IMR-90 (cell line): ENCODE results near the gene SPNS2. TPM values are rescaled to one million over a fixed set of nuclear protein-coding genes. Genes with fewer than 3 reads are reported as not detected.

ENCODE experiments used
- ATAC-seq: fragments of 200-7000 bp; cut with Tn5 transposase; 2 replicates; pipeline ENCODE4 v1.9.1; 2020; ENCODE audit warnings: low read depth, mild to moderate bottlenecking, moderate library complexity
- BruUV-seq: library from RNA; stranded (reverse); fragments of 400-500 nt; replicated peaks from 2 replicates; lab custom pipeline; 2021; lab: Mats Ljungman, UMichigan
- CTCF ChIA-PET: fragments of 300-600 bp; formaldehyde crosslinking; extraction: SDS; loops from one replicate; lab custom pipeline; 2021; ENCODE audit warnings: antibody characterized with exemption; lab: Yijun Ruan, JAX
- POLR2A ChIA-PET: fragments of 300-600 bp; sonication (Branson Sonifier 250); formaldehyde crosslinking; loops from one replicate; lab custom pipeline; 2022; ENCODE audit warnings: antibody characterized with exemption; ENCODE audit not compliant: unreplicated experiment; lab: Charles Lee
- DNase-seq: peaks from one replicate; pipeline ENCODE4 v3.0.0; 2013
- H2AFZ ChIP-seq: replicated peaks from 2 replicates; pipeline ENCODE3; 2013; ENCODE audit warnings: low read length, mild to moderate bottlenecking; ENCODE audit not compliant: poor library complexity
- H2AK5ac ChIP-seq: 2 replicates; pipeline ENCODE4 v1.6.1; 2013; ENCODE audit warnings: low read depth, low read length, inconsistent platforms
- H2AK9ac ChIP-seq: replicated peaks from 2 replicates; pipeline ENCODE3; 2013; ENCODE audit warnings: mild to moderate bottlenecking, low read depth, low read length, moderate library complexity; ENCODE audit not compliant: poor library complexity
- H2BK120ac ChIP-seq: 2 replicates; pipeline ENCODE4 v1.6.1; 2013; ENCODE audit warnings: low read depth, low read length, inconsistent platforms
- H2BK15ac ChIP-seq: 3 replicates; pipeline ENCODE4 v1.6.1; 2013; ENCODE audit warnings: low read depth, low read length, inconsistent platforms
- H2BK20ac ChIP-seq: 2 replicates; pipeline ENCODE4 v1.6.1; 2013; ENCODE audit warnings: low read depth, mild to moderate bottlenecking, inconsistent platforms, low read length, moderate library complexity
- H2BK5ac ChIP-seq: 2 replicates; pipeline ENCODE4 v1.6.1; 2013; ENCODE audit warnings: mild to moderate bottlenecking, low read depth, low read length, inconsistent platforms; ENCODE audit not compliant: poor library complexity, severe bottlenecking
- H3K14ac ChIP-seq: replicated peaks from 2 replicates; pipeline ENCODE4 v1.6.1; 2013; ENCODE audit warnings: low read depth, low read length, inconsistent platforms
- H3K18ac ChIP-seq: 2 replicates; pipeline ENCODE4 v1.6.1; 2013; ENCODE audit warnings: low read depth, low read length, control low read depth
- H3K23ac ChIP-seq: 2 replicates; pipeline ENCODE4 v1.6.1; 2013; ENCODE audit warnings: low read depth, low read length, inconsistent platforms
- H3K27ac ChIP-seq: 2 replicates; pipeline ENCODE4 v1.5.1; 2013; ENCODE audit warnings: mild to moderate bottlenecking, control low read depth, low read length; ENCODE audit not compliant: insufficient read depth
- H3K27me3 ChIP-seq: 2 replicates; pipeline ENCODE4 v1.6.1; 2013; ENCODE audit warnings: low read length; ENCODE audit not compliant: control insufficient read depth, insufficient read depth
- H3K36me3 ChIP-seq: 2 replicates; pipeline ENCODE4 v1.6.1; 2013; ENCODE audit warnings: low read length, mixed read lengths; ENCODE audit not compliant: control insufficient read depth, insufficient read depth
- H3K4ac ChIP-seq: 2 replicates; pipeline ENCODE4 v1.6.1; 2013; ENCODE audit warnings: low read depth, low read length, inconsistent platforms
- H3K4me1 ChIP-seq: 2 replicates; pipeline ENCODE4 v1.6.1; 2013; ENCODE audit warnings: low read length, mixed read lengths; ENCODE audit not compliant: control insufficient read depth, insufficient read depth
- H3K4me2 ChIP-seq: 2 replicates; pipeline ENCODE4 v1.6.1; 2013; ENCODE audit warnings: low read depth, mild to moderate bottlenecking, control low read depth, low read length, moderate library complexity
- H3K4me3 ChIP-seq: 2 replicates; pipeline ENCODE4 v1.5.1; 2013; ENCODE audit warnings: low read depth, mild to moderate bottlenecking, control low read depth, low read length, moderate library complexity; ENCODE audit not compliant: insufficient read depth
- H3K56ac ChIP-seq: 2 replicates; pipeline ENCODE4 v1.6.1; 2013; ENCODE audit warnings: low read length, inconsistent platforms; ENCODE audit not compliant: insufficient read depth; ENCODE audit errors: extremely low read depth
- H3K79me1 ChIP-seq, 2 experiments: 2 replicates each; pipeline ENCODE4 v1.6.1; 2013; ENCODE audit warnings: low read length in 2 of 2, inconsistent platforms in 1 of 2, low read depth in 1 of 2
- H3K9ac ChIP-seq: 2 replicates; pipeline ENCODE4 v1.6.1; 2013; ENCODE audit warnings: low read depth, low read length, control low read depth
- H3K9me1 ChIP-seq: 2 replicates; pipeline ENCODE4 v1.6.1; 2013; ENCODE audit warnings: low read length, inconsistent platforms; ENCODE audit not compliant: insufficient read depth
- H3K9me3 ChIP-seq: 2 replicates; pipeline ENCODE4 v1.6.1; 2013; ENCODE audit warnings: low read length; ENCODE audit not compliant: control insufficient read depth, insufficient read depth
- H4K20me1 ChIP-seq: 2 replicates; pipeline ENCODE4 v1.6.1; 2013; ENCODE audit warnings: low read length, inconsistent platforms; ENCODE audit not compliant: insufficient read depth
- H4K5ac ChIP-seq: 2 replicates; pipeline ENCODE4 v1.6.1; 2013; ENCODE audit warnings: mild to moderate bottlenecking, low read depth, low read length, control low read depth
- H4K8ac ChIP-seq, 2 experiments: 2 replicates each; pipeline ENCODE4 v1.6.1; 2013; ENCODE audit warnings: low read depth in 2 of 2, low read length in 2 of 2, control low read depth in 1 of 2, inconsistent platforms in 1 of 2
- H4K91ac ChIP-seq: 2 replicates; pipeline ENCODE4 v1.6.1; 2013; ENCODE audit warnings: low read depth, low read length, inconsistent platforms; ENCODE audit not compliant: insufficient read depth
- BHLHE40 ChIP-seq: fragments of 150-350 bp; IDR thresholded peaks from 2 replicates; pipeline ENCODE4 v1.6.1; 2016; ENCODE audit warnings: mild to moderate bottlenecking, low read depth, low read length
- CEBPB ChIP-seq: IDR thresholded peaks from 2 replicates; pipeline ENCODE4 v1.6.1; 2012; ENCODE audit warnings: low read depth, low read length, improper control_type of control experiment
- CHD1 ChIP-seq: IDR thresholded peaks from 2 replicates; pipeline ENCODE4 v1.6.1; 2012; ENCODE audit warnings: low read depth, low read length, improper control_type of control experiment
- CTCF ChIP-seq: conservative IDR thresholded peaks from 2 replicates; pipeline ENCODE4 v1.5.1; 2012; ENCODE audit warnings: mild to moderate bottlenecking, low read depth, low read length, improper control_type of control experiment
- ELK1 ChIP-seq: fragments of 150-350 bp; IDR thresholded peaks from 2 replicates; pipeline ENCODE4 v1.6.1; 2016; ENCODE audit warnings: low read depth, mild to moderate bottlenecking, low read length, moderate library complexity, borderline replicate concordance
- FOS ChIP-seq: fragments of 150-350 bp; IDR thresholded peaks from 2 replicates; pipeline ENCODE4 v1.6.1; 2016; ENCODE audit warnings: low read depth, low read length
- MAFK ChIP-seq: IDR thresholded peaks from 2 replicates; pipeline ENCODE4 v1.6.1; 2012; ENCODE audit warnings: low read depth, low read length, improper control_type of control experiment
- MXI1 ChIP-seq: IDR thresholded peaks from 2 replicates; pipeline ENCODE4 v1.6.1; 2012; ENCODE audit warnings: low read depth, mild to moderate bottlenecking, low read length, moderate library complexity, borderline replicate concordance
- NFE2L2 ChIP-seq: fragments of 150-350 bp; IDR thresholded peaks from 2 replicates; pipeline ENCODE4 v1.6.1; 2016; ENCODE audit warnings: low read depth, mild to moderate bottlenecking, low read length
- POLR2A ChIP-seq: IDR thresholded peaks from 2 replicates; pipeline ENCODE4 v1.6.1; 2012; ENCODE audit warnings: mild to moderate bottlenecking, low read depth, low read length
- RAD21 ChIP-seq: IDR thresholded peaks from 2 replicates; pipeline ENCODE4 v1.6.1; 2012; ENCODE audit warnings: low read length, improper control_type of control experiment
- RFX5 ChIP-seq: IDR thresholded peaks from 2 replicates; pipeline ENCODE4 v1.8.0; 2012; ENCODE audit warnings: low read depth, mild to moderate bottlenecking, low read length, moderate library complexity
- SMC3 ChIP-seq: fragments of 150-350 bp; IDR thresholded peaks from 2 replicates; pipeline ENCODE4 v1.6.1; 2016; ENCODE audit warnings: low read depth, mild to moderate bottlenecking, antibody characterized with exemption, low read length, moderate library complexity
- WGBS, 2 experiments: methylation state at CpG; one replicate each; pipeline versions ENCODE4 v1.1.5 to v1.1.7; 2013; ENCODE audit warnings: missing lambda C conversion rate in 2 of 2; ENCODE audit not compliant: insufficient read length in 1 of 2; ENCODE audit errors: extremely low coverage in 2 of 2; 5-methylcytosine and 5-hydroxymethylcytosine counted together
- dilution Hi-C: fragments of 300-500 bp; cut with HindIII; formaldehyde crosslinking; loops from one replicate; pipeline ENCODE4 v1.14.3; 2018; ENCODE audit warnings: low sequenced_read_pairs; ENCODE audit not compliant: unreplicated experiment
- in situ Hi-C: fragments of 300-500 bp; cut with MboI; formaldehyde crosslinking; loops from 3 replicates; pipeline ENCODE4 v1.14.3; 2019; ENCODE audit warnings: low sequenced_read_pairs, inconsistent platforms, mixed read lengths
- intact Hi-C: fragments of 100-400 bp; cut with micrococcal nuclease; formaldehyde crosslinking; loops from 2 replicates; pipeline ENCODE4 v1.10.0; 2022
- polyA plus RNA-seq, 3 experiments: library from polyadenylated mRNA; depleted of rRNA; stranded (reverse); fragments of >200 nt; gene quantifications; 2 replicates each; pipeline ENCODE4 v1.2.3, GENCODE V29; 2012; ENCODE audit warnings: low replicate concordance in 1 of 3
- total RNA-seq: library from RNA; depleted of rRNA; stranded (reverse); fragments of >200 nt; gene quantifications from 2 replicates; pipeline ENCODE4 v1.2.3, GENCODE V29; 2012

The SPNS2 gene
- total and polyA plus RNA-seq, 2 of the 4 experiments (the other 2 are of a cell fraction), result under 0.01 TPM; not detected in 1

GRCh38 chr17:4527134-4527533 is 28.5 kb downstream of the SPNS2 start:
- H4K8ac ChIP-seq, result no peak overlapping the region
- DNase-seq (no peak), ATAC-seq (no peak)
- no peaks in the 10 kb centered on the region for H3K9me1 ChIP-seq
- H2AK9ac ChIP-seq, result no peak overlapping the region
- H3K4me3 ChIP-seq, result no peak overlapping the region
- no peak overlapping the region for H2BK120ac ChIP-seq
- POLR2A ChIA-PET, result no interaction called here
- intact Hi-C loops (no loop called here), dilution Hi-C loops (no loop called here), in situ Hi-C loops (no loop called here)
- no CpG with 5 or more reads among the region's 1 CpG for WGBS, 2 experiments
- H4K91ac ChIP-seq, result no peak overlapping the region
- H3K36me3 ChIP-seq, result no peaks in the 10 kb centered on the region
- no peak overlapping the region for H3K23ac ChIP-seq
- no peak overlapping the region for H2BK15ac ChIP-seq
- no peak overlapping the region for H3K14ac ChIP-seq
- no peak overlapping the region for H3K27ac ChIP-seq
- no peak overlapping the region for H2AK5ac ChIP-seq
- H2BK20ac ChIP-seq, result no peak overlapping the region
- no peaks in the 10 kb centered on the region for H4K20me1 ChIP-seq
- H2AFZ ChIP-seq, result no peak overlapping the region
- H3K56ac ChIP-seq, result no peak overlapping the region
- no peaks in the 10 kb centered on the region for H3K79me1 ChIP-seq
- H3K9me3 ChIP-seq, result no peaks in the 10 kb centered on the region
- peaks cover 25% of the 10 kb centered on the region for H3K27me3 ChIP-seq
- H3K4me1 ChIP-seq, result no peaks in the 10 kb centered on the region
- TF ChIP-seq MXI1, result no peak
- no peak for TF ChIP-seq SMC3
- no peak for TF ChIP-seq CTCF
- no peak for TF ChIP-seq NFE2L2
- TF ChIP-seq RAD21, result no peak
- TF ChIP-seq CEBPB, result no peak
- no peak for TF ChIP-seq RFX5
- TF ChIP-seq FOS, result no peak
- no peak for TF ChIP-seq MAFK
- no peak for TF ChIP-seq BHLHE40
- no peak for TF ChIP-seq ELK1
- no peak for TF ChIP-seq CHD1
- no peak for TF ChIP-seq POLR2A
- CTCF ChIA-PET, result interaction anchor here (0.9 kb wide), 1 partner anchor 31 kb away, joined by 4 read pairs; no protein-coding TSS in a partner anchor
- H3K4me2 ChIP-seq, result no peak overlapping the region
- no peak overlapping the region for H4K5ac ChIP-seq
- no peak overlapping the region for H3K9ac ChIP-seq
- no peak overlapping the region for H3K4ac ChIP-seq
- no peak overlapping the region for H3K18ac ChIP-seq
- H2BK5ac ChIP-seq, result no peak overlapping the region
- BruUV-seq, result no TSS peak
